Neuronal stem cell (in vitro differentiated cells): ENCODE data around the gene LMBR1L.
A peak's percentile ranks its signal among the peaks of the same experiment; 100 is the strongest.

Experiments used
- DNase-seq: peaks from one replicate; pipeline ENCODE4 v3.0.0-alpha.2; 2013; ENCODE audit warnings: low spot score
- H2AFZ ChIP-seq: one replicate; pipeline ENCODE4 v1.6.1; 2013; ENCODE audit warnings: mild to moderate bottlenecking, low read length, inconsistent platforms
- H2AK5ac ChIP-seq: 2 replicates; pipeline ENCODE4 v1.6.1; 2013; ENCODE audit warnings: low read depth, mild to moderate bottlenecking, inconsistent platforms, low read length, moderate library complexity, mixed read lengths
- H2BK120ac ChIP-seq: 2 replicates; pipeline ENCODE4 v1.6.1; 2013; ENCODE audit warnings: low read depth, mild to moderate bottlenecking, inconsistent platforms, low read length, moderate library complexity, mixed read lengths
- H2BK12ac ChIP-seq: one replicate; pipeline ENCODE4 v1.6.1; 2013; ENCODE audit warnings: low read length, inconsistent platforms
- H2BK15ac ChIP-seq: 2 replicates; pipeline ENCODE4 v1.6.1; 2013; ENCODE audit warnings: mild to moderate bottlenecking, low read length, inconsistent platforms, mixed read lengths
- H2BK5ac ChIP-seq: one replicate; pipeline ENCODE4 v1.6.1; 2013; ENCODE audit warnings: inconsistent platforms, mild to moderate bottlenecking, low read length, moderate library complexity
- H3K14ac ChIP-seq: one replicate; pipeline ENCODE4 v1.6.1; 2013; ENCODE audit warnings: low read length, inconsistent platforms
- H3K18ac ChIP-seq: 2 replicates; pipeline ENCODE4 v1.6.1; 2013; ENCODE audit warnings: low read length, inconsistent platforms
- H3K23ac ChIP-seq: 2 replicates; pipeline ENCODE4 v1.6.1; 2013; ENCODE audit warnings: low read depth, mild to moderate bottlenecking, mixed read lengths, low read length, inconsistent platforms; ENCODE audit not compliant: poor library complexity
- H3K27ac ChIP-seq: replicated peaks from 3 replicates; pipeline ENCODE4 v1.5.1; 2013; ENCODE audit warnings: low read length, inconsistent platforms
- H3K27me3 ChIP-seq, 3 experiments: 2 replicates each; pipeline ENCODE4 v1.6.1; 2013; ENCODE audit warnings: low read length in 3 of 3, mild to moderate bottlenecking in 2 of 3, inconsistent platforms in 1 of 3, low read depth in 1 of 3, mixed read lengths in 1 of 3, moderate library complexity in 1 of 3; ENCODE audit not compliant: control insufficient read depth in 3 of 3, insufficient read depth in 3 of 3
- H3K36me3 ChIP-seq, 2 donors: replicated peaks in 1 of 2; 2 replicates each; pipeline ENCODE4 v1.6.1; 2013; ENCODE audit warnings: low read length in 2 of 2; ENCODE audit not compliant: control insufficient read depth in 2 of 2, insufficient read depth in 2 of 2
- H3K4ac ChIP-seq: 2 replicates; pipeline ENCODE4 v1.6.1; 2013; ENCODE audit warnings: inconsistent platforms, mild to moderate bottlenecking, low read length, moderate library complexity
- H3K4me1 ChIP-seq, 2 donors: 1 replicate in 1 of 2; 2 replicates in 1 of 2; pipeline ENCODE4 v1.6.1; 2013; ENCODE audit warnings: low read length in 2 of 2, low read depth in 1 of 2; ENCODE audit not compliant: control insufficient read depth in 2 of 2, insufficient read depth in 1 of 2
- H3K4me2 ChIP-seq: one replicate; pipeline ENCODE4 v1.6.1; 2013; ENCODE audit warnings: mild to moderate bottlenecking, low read length, inconsistent platforms; ENCODE audit not compliant: insufficient read depth, poor library complexity, severe bottlenecking
- H3K4me3 ChIP-seq, 2 donors: 2 replicates each; pipeline ENCODE4 v1.5.1; 2013; ENCODE audit warnings: low read length in 2 of 2, mild to moderate bottlenecking in 2 of 2, inconsistent platforms in 1 of 2, moderate library complexity in 1 of 2
- H3K79me1 ChIP-seq: one replicate; pipeline ENCODE4 v1.6.1; 2013; ENCODE audit warnings: low read depth, mild to moderate bottlenecking, inconsistent platforms, low read length, moderate library complexity
- H3K9ac ChIP-seq: one replicate; pipeline ENCODE4 v1.6.1; 2013; ENCODE audit warnings: mild to moderate bottlenecking, low read depth, low read length, inconsistent platforms; ENCODE audit not compliant: poor library complexity
- H3K9me3 ChIP-seq, 2 donors: replicated peaks in 1 of 2; 2 replicates each; pipeline versions ENCODE3 to v1.6.1; 2013; ENCODE audit warnings: low read length in 2 of 2, mild to moderate bottlenecking in 2 of 2, inconsistent platforms in 1 of 2, low read depth in 1 of 2, mixed read lengths in 1 of 2, moderate library complexity in 1 of 2; ENCODE audit not compliant: control insufficient read depth in 2 of 2, insufficient read depth in 1 of 2
- H4K8ac ChIP-seq: one replicate; pipeline ENCODE4 v1.6.1; 2013; ENCODE audit warnings: low read depth, mild to moderate bottlenecking, inconsistent platforms, low read length, moderate library complexity
- H4K91ac ChIP-seq: one replicate; pipeline ENCODE4 v1.6.1; 2013; ENCODE audit warnings: low read length, low read depth, mild to moderate bottlenecking, inconsistent platforms; ENCODE audit not compliant: poor library complexity
- WGBS, 2 donors: extraction: QIAGEN DNeasy Blood & Tissue Kit; methylation state at CpG; one replicate each; pipeline ENCODE4 v1.1.7; 2013; ENCODE audit warnings: missing lambda C conversion rate in 2 of 2, mixed read lengths in 1 of 2; ENCODE audit not compliant: insufficient read length in 2 of 2, insufficient replicate concordance in 1 of 2; ENCODE audit errors: extremely low coverage in 2 of 2; 5-methylcytosine and 5-hydroxymethylcytosine counted together

The LMBR1L gene

GRCh38 chr12:49105504-49106084 lies 5.1 kb downstream of the LMBR1L start:
- no peak overlapping the region for H3K4ac ChIP-seq
- H3K36me3 ChIP-seq = peaks cover 39 to 75% of the 10 kb centered on the region in 2 donors
- no peak overlapping the region for H2BK120ac ChIP-seq
- no peak overlapping the region for H2AFZ ChIP-seq
- DNase-seq = no peak
- H2BK5ac ChIP-seq = no peak overlapping the region
- H3K9me3 ChIP-seq = no peaks in the 10 kb centered on the region
- H3K27me3 ChIP-seq = no peaks in the 10 kb centered on the region
- no peak overlapping the region for H2BK12ac ChIP-seq
- no peak overlapping the region for H3K27ac ChIP-seq
- no CpG with 5 or more reads among the region's 9 CpGs for WGBS, 2 donors
- no peak overlapping the region for H2BK15ac ChIP-seq
- no peak overlapping the region for H3K14ac ChIP-seq
- H3K79me1 ChIP-seq = peaks cover 4% of the 10 kb centered on the region
- no peak overlapping the region for H3K9ac ChIP-seq
- no peak overlapping the region for H3K18ac ChIP-seq
- H3K4me1 ChIP-seq = peaks cover 6 to 7% of the 10 kb centered on the region in 2 donors
- no peak overlapping the region for H3K4me2 ChIP-seq
- no peak overlapping the region for H4K91ac ChIP-seq
- H2AK5ac ChIP-seq = no peak overlapping the region
- H3K23ac ChIP-seq = no peak overlapping the region
- H4K8ac ChIP-seq = no peak overlapping the region
- H3K4me3 ChIP-seq = no peak overlapping the region

GRCh38 chr12:49104822-49105221 lies 5.8 kb downstream of the LMBR1L start:
- Histone ChIP-seq H3K9me3 (no peaks in the 10 kb centered on the region), H2AK5ac (no peak overlapping the region), H2BK5ac (no peak overlapping the region), H3K4me1 (peaks cover 6 to 7% of the 10 kb centered on the region in 2 donors), H3K4me2 (no peak overlapping the region), H3K79me1 (no peaks in the 10 kb centered on the region), H4K91ac (no peak overlapping the region), H3K14ac (no peak overlapping the region), H3K18ac (no peak overlapping the region), H3K36me3 (peaks cover 44 to 83% of the 10 kb centered on the region in 2 donors), H3K4ac (no peak overlapping the region), H2BK12ac (no peak overlapping the region), H2BK15ac (no peak overlapping the region), H3K4me3 (no peak overlapping the region), H3K9ac (no peak overlapping the region), H3K23ac (no peak overlapping the region), H3K27me3 (no peaks in the 10 kb centered on the region), H2BK120ac (no peak overlapping the region), H4K8ac (no peak overlapping the region), H3K27ac (no peak overlapping the region), H2AFZ (no peak overlapping the region)
- no peak for DNase-seq
- WGBS, 2 donors = no CpG with 5 or more reads among the region's 3 CpGs

DNA sequence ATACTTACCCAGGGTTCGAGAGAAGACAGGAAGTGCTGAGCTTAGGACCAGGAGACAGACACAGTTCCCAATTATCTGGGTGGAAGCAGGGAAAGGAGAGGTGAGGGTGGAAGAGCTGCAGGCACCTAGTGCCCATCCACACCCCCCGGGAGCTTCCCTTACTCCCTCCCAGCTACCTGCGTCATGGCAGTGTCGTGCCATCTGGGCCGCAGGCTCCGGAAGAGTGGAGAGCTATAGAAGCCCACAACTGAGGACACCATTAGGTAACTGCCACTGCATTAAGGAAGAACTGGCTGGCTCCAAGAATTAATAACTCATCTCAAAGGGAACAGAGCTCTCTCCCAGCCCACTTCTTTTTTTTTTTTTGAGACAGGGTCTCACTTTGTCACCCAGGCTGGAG lies 10.3 kb downstream of the LMBR1L start:
- Histone ChIP-seq H3K4me2 (no peak overlapping the region), H3K9me3 (no peaks in the 10 kb centered on the region), H4K91ac (no peak overlapping the region), H2BK12ac (no peak overlapping the region), H3K14ac (no peak overlapping the region), H3K4me1 (no peaks in the 10 kb centered on the region), H3K4ac (no peak overlapping the region), H3K36me3 (peaks cover 44 to 99% of the 10 kb centered on the region in 2 donors), H3K79me1 (no peaks in the 10 kb centered on the region), H3K4me3 (no peak overlapping the region), H3K27me3 (no peaks in the 10 kb centered on the region), H2AK5ac (no peak overlapping the region), H3K9ac (peak overlapping the region; percentile 53), H2BK5ac (no peak overlapping the region), H2BK120ac (no peak overlapping the region), H3K23ac (no peak overlapping the region), H3K18ac (no peak overlapping the region), H2AFZ (no peak overlapping the region), H3K27ac (no peak overlapping the region), H2BK15ac (no peak overlapping the region), H4K8ac (no peak overlapping the region)
- no CpG with 5 or more reads among the region's 6 CpGs for WGBS, 2 donors
- no peak for DNase-seq

DNA sequence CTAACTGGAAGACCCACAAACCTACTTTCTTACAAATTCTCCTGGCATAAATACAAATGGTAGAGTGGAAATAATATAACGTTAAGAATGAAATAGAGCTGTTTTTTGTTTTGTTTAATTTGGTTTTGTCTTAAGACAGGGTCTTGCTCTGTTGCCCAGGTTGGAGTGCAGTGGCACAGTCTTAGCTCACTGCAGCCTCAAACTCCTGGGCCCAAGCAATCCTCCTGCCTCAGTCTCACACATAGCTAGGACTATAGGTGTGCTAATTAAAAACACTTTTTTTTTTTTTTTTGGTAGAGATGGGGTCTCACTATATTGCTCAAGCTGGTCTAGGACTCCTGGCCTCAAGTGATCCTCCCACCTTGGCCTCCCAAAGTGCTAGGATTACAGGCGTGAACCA lies 11.9 kb downstream of the LMBR1L start:
- H2BK15ac ChIP-seq = no peak overlapping the region
- H3K36me3 ChIP-seq = peaks cover 36 to 83% of the 10 kb centered on the region in 2 donors
- no peak overlapping the region for H3K27ac ChIP-seq
- peaks cover 0 to 11% of the 10 kb centered on the region in 2 donors for H3K4me1 ChIP-seq
- H4K91ac ChIP-seq = no peak overlapping the region
- no peaks in the 10 kb centered on the region for H3K9me3 ChIP-seq
- peaks cover 7 to 13% (median 9%) of the 10 kb centered on the region in 3 experiments for H3K27me3 ChIP-seq
- H3K79me1 ChIP-seq = no peaks in the 10 kb centered on the region
- 100% methylated on average over 1 of the region's 2 CpGs; no CpG with 5 or more reads in 1 of the 2 donors for WGBS, 2 donors
- H2BK120ac ChIP-seq = no peak overlapping the region
- H3K4ac ChIP-seq = no peak overlapping the region
- H3K23ac ChIP-seq = no peak overlapping the region
- no peak overlapping the region for H3K14ac ChIP-seq
- H3K4me3 ChIP-seq = no peak overlapping the region
- H2BK12ac ChIP-seq = no peak overlapping the region
- no peak overlapping the region for H2AK5ac ChIP-seq
- DNase-seq = no peak
- H3K4me2 ChIP-seq = no peak overlapping the region
- no peak overlapping the region for H2BK5ac ChIP-seq
- no peak overlapping the region for H4K8ac ChIP-seq
- no peak overlapping the region for H3K18ac ChIP-seq
- no peak overlapping the region for H2AFZ ChIP-seq
- no peak overlapping the region for H3K9ac ChIP-seq
